Activated CD4-positive, alpha-beta T cell treated with anti-CD3 and anti-CD28 coated beads, Interleukin-10, Interleukin-2, amounts not matched to agents 100 ng/mL and 50 ng/mL, durations not matched to agents 16 hours and 8 hours (primary cell): ENCODE data around the gene SULT2B1.

Experiments used
- DNase-seq: peaks from one replicate; pipeline ENCODE4 v3.0.0-alpha.2; 2020

Gene SULT2B1

GRCh38 chr19:48606463-48607358 lies 54.7 kb downstream of the SULT2B1 start, which contains the start of gene SPACA4:
Gene SPACA4, plus strand, starts transcription at chr19:48606742. Its CDS starts 237 bp downstream, at chr19:48606979.
- DNase-seq: no peak

DNA sequence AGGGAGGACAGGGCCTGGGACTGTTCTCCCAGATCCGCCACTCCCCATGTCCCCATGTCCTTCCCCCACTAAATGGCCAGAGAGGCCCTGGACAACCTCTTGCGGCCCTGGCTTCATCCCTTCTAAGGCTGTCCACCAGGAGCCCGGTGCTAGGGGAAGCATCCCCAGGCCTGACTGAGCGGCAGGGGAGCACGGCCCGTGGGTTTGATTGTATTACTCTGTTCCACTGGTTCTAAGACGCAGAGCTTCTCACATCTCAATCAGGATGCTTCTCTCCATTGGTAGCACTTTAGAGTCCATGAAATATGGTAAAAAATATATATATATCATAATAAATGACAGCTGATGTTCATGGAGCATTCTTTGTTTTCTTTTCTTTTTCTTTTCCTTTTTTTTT lies 55.4 kb downstream of the SULT2B1 start:
- no peak for DNase-seq

GRCh38 chr19:48608798-48609263 lies 56.9 kb downstream of the SULT2B1 start:
- peak; percentile 62 for DNase-seq

DNA sequence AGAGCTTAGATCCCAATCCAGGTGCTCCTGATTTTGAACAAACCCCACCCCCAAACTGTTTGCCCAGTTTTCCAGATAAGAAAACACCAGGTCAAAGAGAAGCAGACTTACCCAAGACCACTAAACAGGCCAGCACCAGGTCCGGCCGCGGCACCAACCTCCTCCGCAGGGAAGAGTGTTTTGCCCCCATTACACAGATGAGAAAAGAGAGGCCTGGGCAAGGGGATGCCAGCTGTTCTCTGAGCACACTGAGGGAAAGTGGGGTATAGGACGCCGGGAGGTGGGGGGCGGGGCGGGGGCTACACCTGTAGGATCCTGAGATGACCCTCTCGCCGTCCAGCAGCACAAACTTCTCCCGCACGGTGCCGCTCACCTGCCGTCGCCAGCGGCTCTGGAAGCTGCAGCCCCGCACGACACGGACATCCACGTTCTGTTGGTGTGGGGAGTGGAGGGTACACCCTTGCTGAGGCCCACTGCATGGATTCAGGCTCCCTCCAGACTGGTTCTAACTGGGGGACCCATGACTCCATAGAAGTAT lies 57.7 kb downstream of the SULT2B1 start:
- DNase-seq: no peak

DNA sequence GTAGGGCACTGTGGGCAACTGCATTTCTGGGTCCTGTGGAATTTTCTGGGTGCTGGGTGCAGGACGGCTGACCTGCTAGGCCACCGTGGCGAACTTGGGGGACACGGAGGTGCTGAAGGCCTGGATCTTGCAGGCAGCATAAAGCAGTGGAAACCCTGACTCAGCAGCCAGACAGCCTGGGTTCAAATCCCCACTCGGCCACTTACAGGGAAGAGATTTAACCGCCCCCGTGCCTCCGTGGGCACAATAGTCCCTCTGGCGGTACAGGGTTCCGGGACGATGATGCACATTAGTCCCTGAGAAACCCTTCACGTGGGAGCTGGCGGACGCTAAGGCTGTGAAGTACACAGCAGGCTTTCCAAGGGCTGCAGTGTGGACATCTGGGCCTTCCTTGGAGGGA lies 59.9 kb downstream of the SULT2B1 start:
- no peak for DNase-seq

DNA sequence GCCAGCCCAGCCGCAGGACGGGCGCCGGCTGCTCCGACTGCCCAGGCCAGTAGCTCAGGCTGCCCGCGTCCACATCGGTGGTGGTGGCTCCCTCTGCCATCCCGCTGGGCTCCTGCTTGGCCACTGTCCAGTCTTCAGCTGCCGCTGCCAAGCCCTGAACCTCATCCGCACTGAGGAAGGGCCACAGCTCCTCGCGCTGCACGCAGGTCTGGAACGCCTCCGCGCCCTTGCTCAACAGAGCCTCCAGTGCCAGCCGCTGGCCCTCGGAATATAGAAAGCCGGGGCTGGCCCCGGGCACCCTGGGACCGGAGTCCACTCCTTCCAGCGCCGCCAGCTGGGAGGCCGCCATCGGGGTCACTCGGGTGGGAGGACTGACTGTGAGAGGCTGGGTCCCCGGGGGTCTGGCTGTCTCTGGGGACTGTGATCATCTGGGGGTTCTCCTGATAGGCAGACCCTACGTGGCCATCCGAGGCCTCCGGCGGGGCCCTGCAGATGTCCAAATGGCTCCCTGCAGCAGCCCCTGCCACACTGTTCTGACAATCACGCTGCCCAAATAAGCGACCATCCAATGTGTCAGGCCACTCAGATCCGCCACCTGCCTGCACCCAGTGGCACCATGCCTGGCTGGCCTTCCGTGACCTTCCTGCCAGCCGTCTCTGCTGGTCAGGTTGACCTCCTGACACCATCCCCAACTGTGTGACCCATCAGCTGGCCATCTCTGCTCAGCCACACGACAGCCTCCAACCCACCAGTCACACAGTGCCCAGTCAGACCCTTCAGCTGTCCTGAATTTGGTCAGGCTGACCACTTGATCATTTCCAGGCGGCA lies 61.3 kb downstream of the SULT2B1 start:
- DNase-seq: no peak

DNA sequence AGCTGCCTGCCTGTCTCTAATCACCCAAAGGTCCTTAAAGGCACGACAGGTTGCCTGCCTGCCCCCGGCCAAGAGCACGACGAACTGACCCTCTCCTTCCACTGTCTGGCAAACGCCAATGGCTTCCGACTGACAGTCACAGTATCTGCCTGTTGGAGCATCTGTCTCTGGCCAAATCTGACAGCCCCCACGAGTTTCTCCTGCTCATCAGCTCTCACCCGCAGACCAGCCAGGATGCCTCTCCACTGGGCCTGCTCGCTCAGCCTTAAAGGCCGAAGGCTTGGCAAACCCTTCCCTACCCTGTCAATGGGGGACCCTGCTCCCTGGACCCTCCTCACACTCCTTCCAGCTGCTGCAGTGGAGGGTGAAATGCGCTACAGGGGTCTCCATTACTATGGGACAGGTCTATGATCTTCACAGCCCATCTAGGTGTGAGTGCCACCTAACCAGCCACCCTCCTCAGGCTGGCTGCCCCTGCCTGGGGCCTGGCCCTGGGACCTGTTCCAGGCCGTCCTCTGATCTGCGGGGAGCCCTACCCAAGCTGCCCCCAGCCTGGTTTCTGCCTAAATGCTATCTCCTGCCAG lies 62.0 kb downstream of the SULT2B1 start:
- peak; percentile 41 for DNase-seq

DNA sequence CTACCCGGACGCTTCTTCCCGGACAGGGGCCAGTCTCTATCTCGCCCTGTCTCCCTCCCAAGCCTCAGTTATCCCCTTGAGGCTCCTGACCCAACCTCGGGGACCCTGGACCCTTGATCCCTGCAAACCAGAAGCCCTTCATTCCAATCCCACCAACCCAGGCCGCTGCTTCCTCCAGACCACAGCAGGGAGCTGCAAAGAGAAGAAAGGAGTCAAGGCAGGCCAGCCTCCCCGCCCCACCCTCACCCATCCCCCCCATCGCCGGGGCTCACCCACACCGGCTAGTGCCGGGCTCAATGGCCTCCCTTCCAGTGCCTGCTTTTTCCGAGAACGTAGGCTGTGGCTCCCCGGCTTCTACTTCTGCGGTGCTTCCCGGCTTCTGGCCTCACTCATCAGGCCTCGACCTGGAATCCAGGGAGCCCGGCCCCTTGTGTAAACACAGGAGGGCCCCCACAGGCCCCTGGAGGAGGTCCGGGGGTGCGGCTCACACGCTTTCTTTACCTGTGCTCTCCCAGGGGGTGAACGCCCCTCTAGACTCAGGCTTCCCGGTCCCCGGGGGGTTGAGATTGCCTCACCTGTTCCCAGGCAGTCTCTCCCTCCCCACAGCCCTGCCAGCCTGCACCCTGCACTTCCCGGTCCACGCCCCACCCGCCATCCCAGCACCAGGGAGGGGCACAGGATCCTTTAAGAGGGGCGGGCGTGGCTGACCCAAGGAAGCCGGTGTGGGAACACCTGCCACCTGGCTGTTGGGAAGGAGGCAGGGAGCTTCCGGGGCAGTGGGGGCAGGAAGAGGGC lies 62.7 kb downstream of the SULT2B1 start, which contains the start of gene FAM83E:
Gene FAM83E, minus strand, starts transcription at position 641 of the 795 bp plus-strand sequence. CDS start 1,704 bp downstream, outside the sequence.
- DNase-seq: no peak

DNA sequence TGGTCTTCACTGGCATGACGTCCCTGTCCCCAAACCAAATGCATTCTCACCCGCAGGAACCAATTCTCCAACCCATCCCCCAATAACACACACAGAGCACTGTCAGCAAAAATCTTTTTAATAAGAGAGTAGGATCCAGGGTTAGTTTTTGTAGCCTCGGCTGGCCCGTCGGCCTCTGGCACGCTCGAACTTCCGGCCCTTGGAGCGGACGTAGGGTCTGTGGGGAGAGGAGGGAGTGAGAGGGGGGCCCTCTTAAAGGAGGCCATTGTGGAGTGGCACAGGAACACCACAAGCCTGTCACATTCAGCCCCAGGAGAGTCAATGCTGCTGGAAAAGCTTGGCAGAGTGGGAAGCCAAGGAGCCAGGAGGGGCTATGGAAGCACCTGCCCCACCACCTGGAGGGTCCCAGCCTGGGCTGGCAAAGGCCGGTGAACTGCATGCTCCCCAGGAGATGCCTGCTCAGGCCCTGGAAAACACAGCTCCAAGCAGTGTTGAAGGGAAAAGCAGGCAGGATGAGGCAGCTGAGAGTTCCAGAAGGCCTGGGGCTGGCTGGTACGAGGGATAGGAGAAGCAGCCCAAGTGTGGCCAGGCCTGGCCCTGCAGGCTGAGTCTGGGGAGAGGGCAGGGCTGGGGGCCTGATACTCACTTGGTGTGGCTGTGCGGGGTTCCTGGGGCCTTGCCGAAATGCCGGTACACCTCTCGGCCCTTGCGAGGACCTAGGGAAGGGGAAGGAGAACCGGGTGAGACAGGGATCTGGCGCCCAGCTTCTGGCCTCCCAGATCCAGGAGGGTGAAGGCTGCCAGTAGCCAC lies 63.5 kb downstream of the SULT2B1 start:
- DNase-seq: no peak

DNA sequence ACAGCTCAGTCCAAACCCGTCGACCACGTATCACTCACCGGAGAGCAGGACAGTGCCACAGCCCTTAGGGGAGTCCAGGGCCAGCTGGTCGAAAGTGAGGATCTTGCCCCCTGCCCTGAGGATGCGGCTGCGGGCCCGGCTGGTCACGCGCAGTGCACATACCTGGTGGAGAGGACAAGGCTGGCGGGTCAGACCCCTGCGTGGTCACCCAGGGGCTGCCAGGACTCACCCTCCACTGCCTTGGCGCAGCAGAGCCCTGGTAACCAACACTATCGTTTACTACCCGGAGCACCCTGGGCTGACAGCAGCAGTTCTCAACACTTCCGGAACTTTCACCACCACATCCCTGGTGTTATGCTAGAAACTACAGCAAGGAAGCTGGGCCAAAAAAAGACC lies 64.1 kb downstream of the SULT2B1 start:
- no peak for DNase-seq

- no peak for DNase-seq
Observed at GRCh38 chr19:48616491-48617056, 64.6 kb downstream of the SULT2B1 start.

DNA sequence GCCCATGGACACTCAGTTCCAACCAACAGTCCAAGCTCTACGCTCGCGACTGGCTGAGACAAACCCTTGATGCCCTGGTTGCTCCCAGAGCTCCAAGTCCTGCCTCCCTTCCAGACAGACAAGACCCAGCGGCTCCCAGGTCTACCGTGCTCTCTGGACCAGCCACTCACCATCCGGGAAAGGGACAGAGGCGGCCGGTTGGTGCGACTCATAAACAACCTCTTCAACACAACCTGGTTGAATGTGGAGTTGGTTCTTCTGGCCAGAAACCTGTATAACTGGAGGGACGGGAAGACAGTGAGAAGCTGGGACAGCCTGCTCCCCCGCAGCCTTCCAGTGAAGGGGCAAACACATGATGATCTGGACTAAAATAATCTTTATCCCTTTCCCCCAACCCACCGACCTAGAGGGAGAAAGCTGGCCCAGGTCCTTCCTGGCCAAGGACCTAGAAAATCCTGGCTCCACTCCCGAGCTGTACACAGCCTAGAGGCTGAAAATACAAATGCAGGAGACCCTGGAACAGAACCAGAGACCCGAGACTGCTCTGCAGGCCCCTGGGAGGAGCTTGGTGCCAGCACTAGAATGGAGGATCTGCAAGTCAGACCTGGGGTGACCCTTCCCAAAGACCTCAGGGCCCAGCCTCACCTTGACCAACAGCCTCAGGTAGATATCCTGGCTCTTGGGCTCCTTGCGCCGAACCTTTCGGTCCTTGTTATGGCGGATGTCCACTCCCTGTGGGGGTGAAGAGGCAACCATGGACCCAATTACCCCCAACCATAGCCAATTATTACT lies 65.4 kb downstream of the SULT2B1 start:
- no peak for DNase-seq

- DNase-seq: no peak
Observed at GRCh38 chr19:48618278-48618915, 66.4 kb downstream of the SULT2B1 start.

- peak; percentile 98 for DNase-seq
Observed at GRCh38 chr19:48618916-48619691, 67.1 kb downstream of the SULT2B1 start, which contains the start of the genes RPL18 and SPHK2. Gene RPL18, minus strand, starts transcription at chr19:48619178. Its CDS starts 35 bp downstream, at chr19:48619143. Gene SPHK2, plus strand, starts transcription at chr19:48619506. Its CDS starts 1,009 bp downstream, at chr19:48620515.

GRCh38 chr19:48619692-48620585 lies 68.0 kb downstream of the SULT2B1 start:
- no peak for DNase-seq

GRCh38 chr19:48623556-48624066 lies 71.6 kb downstream of the SULT2B1 start:
- no peak for DNase-seq

DNA sequence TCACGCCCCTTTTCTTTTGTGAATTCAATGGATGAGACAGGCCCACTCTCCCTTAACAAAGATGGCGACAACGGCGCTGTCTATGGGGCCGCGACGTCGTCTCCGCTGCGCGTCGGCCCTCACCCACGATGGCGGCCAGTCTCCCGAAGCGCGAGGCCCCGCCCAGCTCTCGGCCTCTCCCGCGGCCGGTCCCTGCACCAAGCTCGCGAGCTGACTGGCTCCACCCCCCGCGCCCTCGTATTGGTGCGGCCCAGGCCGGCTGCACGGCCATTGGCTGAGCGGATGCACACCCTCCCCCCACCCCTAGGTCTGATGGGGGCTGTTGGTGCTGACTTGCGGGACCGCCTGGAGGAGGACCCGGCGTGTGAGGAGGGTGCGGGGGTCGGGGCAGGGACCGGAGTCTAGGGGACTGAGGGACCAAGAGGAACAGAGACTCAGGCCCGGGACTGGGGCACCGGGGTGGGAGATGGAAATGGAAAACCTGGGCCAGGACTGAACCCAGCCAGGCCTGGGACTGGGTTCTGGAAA lies 72.2 kb downstream of the SULT2B1 start:
- peak; percentile 98 for DNase-seq
